ENCODE data around the gene LITAFD.

Gene LITAFD

DNA sequence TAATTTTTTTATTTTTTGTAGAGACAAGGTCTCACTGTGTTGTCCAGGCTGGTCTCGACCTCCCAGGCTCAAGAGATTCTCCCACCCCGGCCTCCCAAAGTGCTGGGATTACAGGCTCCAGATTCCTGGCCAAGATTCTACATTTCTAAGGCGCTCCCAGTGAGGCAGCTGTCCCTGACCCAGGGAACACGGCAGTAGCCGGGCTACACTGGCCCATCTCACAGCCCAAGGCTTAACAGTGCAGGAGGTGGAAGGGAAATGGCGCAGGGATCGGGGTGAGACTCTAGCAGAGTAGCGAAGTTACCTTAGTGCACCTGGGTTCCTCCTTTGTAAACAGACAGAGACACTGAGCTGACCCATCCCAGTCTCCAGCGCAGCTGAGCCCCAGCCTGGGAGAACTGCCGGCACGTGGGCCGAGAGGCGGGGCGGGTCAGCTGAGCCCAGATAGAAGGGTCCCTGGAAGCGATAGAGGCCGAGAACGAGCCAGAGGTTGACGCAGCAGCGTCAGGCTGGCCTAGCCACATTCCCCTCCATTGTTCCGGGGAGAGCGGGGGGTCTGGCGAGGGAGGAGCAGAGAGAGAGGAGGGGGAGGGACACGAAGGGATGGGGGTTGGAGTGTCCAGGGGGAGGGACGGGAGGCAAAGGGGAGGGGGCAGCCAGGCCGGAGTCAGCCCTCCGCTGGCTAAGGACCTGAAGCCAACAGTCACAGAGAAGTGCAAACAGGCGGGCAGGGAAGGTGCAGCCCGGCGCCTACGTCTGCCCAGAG, 15.8 kb upstream of the LITAFD start:
- TF ChIP-seq, protein P1, sequence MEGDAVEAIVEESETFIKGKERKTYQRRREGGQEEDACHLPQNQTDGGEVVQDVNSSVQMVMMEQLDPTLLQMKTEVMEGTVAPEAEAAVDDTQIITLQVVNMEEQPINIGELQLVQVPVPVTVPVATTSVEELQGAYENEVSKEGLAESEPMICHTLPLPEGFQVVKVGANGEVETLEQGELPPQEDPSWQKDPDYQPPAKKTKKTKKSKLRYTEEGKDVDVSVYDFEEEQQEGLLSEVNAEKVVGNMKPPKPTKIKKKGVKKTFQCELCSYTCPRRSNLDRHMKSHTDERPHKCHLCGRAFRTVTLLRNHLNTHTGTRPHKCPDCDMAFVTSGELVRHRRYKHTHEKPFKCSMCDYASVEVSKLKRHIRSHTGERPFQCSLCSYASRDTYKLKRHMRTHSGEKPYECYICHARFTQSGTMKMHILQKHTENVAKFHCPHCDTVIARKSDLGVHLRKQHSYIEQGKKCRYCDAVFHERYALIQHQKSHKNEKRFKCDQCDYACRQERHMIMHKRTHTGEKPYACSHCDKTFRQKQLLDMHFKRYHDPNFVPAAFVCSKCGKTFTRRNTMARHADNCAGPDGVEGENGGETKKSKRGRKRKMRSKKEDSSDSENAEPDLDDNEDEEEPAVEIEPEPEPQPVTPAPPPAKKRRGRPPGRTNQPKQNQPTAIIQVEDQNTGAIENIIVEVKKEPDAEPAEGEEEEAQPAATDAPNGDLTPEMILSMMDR (IDR thresholded peaks at IDR 0.05; ENCODE audit: unreplicated experiment in 3 of 3): no peak
- Mint-ChIP-seq H3K27me3 (ENCODE audit: low read depth) (no peaks in the 10 kb centered on the region), H3K9me3 (no peaks in the 10 kb centered on the region), H3K4me1 (peaks cover 56% of the 10 kb centered on the region), H3K36me3 (ENCODE audit: low read depth) (no peaks in the 10 kb centered on the region), H3K4me3 (peak overlapping the region; percentile 89 to 99 (median 95)), H3K27ac (peak overlapping the region; percentile 77 to 94 (median 90))

DNA sequence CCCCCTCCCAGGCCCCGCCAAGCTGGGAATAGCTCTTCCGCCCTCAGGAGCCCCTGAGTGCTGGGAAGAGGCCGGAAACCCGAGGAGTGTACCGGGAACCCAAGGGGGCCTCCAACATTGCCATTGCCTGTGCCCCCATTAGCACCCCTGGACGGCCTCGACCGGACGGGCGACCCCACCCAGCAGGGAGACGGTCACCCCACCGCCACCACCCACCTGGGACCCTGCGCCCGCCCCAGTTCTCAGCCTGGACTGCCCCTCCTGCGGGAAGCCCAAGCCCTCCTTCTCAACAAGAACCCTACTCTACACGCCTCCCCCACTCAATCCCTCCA, 15.3 kb upstream of the LITAFD start:
- Mint-ChIP-seq H3K9me3 (no peaks in the 10 kb centered on the region), H3K4me1 (peaks cover 56% of the 10 kb centered on the region), H3K27me3 (ENCODE audit: low read depth) (no peaks in the 10 kb centered on the region), H3K4me3 (peak overlapping the region; percentile 89 to 99 (median 95)), H3K27ac (peak overlapping the region; percentile 84 to 90 (median 87)), H3K36me3 (ENCODE audit: low read depth) (no peaks in the 10 kb centered on the region)
- TF ChIP-seq, protein P1 (IDR thresholded peaks at IDR 0.05; ENCODE audit: unreplicated experiment in 3 of 3): no peak

DNA sequence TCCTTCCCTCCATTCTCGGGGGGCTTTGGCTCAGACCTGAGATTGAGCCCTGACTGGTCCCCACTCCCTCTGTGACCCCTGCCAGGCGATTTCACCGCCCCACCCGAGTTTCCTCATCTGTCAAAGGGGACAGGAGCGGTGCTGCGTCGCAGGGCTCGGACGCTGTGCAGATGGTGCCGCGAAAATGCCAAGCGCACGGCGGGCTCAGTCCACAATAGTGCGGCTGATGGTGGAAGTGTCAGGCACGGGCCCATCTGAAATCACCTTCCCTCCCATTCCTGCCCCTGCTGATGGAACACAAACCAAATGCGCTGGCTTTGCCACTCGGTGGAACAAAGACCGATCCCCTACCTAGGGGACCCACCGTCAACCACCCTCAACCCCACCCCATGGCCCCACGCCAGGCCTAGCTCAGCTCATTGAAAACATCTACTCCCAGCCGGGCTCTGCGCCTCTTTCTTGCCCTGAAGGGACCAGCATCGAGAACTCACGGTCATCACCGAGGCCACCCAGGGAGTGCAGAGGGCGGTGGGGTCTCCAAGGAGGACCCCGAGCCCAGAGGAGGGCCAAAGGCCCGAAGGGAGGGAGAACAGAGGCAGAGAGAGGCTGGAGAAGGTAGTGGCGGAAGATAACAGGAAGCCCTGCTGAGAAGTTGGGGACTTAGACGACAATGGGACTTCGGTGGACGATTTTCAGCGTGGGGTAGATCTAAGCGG, 14.8 kb upstream of the LITAFD start:
- TF ChIP-seq, protein P1 (IDR thresholded peaks at IDR 0.05; ENCODE audit: unreplicated experiment in 3 of 3): no peak
- Mint-ChIP-seq H3K27ac (peak overlapping the region; percentile 84 to 90 (median 87)), H3K4me3 (peak overlapping the region; percentile 89 to 99 (median 95)), H3K36me3 (ENCODE audit: low read depth) (no peaks in the 10 kb centered on the region), H3K27me3 (ENCODE audit: low read depth) (no peaks in the 10 kb centered on the region), H3K9me3 (no peaks in the 10 kb centered on the region), H3K4me1 (peaks cover 52% of the 10 kb centered on the region)

DNA sequence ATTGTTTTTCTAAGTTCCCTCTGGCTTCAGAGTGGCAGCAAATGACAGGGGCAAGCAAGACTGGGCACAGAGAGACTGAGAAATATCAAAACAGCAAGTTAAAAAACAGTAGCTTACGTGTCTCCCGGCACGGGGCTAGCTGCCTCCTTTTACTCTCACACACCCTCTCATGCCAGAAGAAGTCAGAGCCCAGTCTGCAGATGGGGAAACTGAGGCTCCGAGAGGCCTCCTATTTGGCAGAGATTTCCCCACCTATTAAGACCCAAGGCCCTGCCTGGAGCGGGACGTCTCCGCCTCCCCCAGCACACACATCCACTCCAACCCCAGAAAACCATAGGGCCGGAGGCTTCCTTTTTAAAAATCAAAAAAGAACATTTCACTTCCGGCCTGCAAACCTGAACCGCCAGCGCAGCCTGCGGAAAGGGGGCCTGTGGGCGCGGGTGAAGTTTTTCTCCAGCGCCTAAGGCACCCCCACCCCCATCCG, 14.2 kb upstream of the LITAFD start:
- H3K36me3 Mint-ChIP-seq (ENCODE audit: low read depth): no peaks in the 10 kb centered on the region
- H3K4me3 Mint-ChIP-seq: peak overlapping the region; percentile 89 to 99 (median 95)
- peaks cover 50% of the 10 kb centered on the region for H3K4me1 Mint-ChIP-seq
- TF ChIP-seq, protein P1 (IDR thresholded peaks at IDR 0.05; ENCODE audit: unreplicated experiment in 3 of 3): no peak
- H3K27me3 Mint-ChIP-seq (ENCODE audit: low read depth): no peaks in the 10 kb centered on the region
- peak overlapping the region; percentile 84 to 90 (median 87) for H3K27ac Mint-ChIP-seq
- no peaks in the 10 kb centered on the region for H3K9me3 Mint-ChIP-seq

DNA sequence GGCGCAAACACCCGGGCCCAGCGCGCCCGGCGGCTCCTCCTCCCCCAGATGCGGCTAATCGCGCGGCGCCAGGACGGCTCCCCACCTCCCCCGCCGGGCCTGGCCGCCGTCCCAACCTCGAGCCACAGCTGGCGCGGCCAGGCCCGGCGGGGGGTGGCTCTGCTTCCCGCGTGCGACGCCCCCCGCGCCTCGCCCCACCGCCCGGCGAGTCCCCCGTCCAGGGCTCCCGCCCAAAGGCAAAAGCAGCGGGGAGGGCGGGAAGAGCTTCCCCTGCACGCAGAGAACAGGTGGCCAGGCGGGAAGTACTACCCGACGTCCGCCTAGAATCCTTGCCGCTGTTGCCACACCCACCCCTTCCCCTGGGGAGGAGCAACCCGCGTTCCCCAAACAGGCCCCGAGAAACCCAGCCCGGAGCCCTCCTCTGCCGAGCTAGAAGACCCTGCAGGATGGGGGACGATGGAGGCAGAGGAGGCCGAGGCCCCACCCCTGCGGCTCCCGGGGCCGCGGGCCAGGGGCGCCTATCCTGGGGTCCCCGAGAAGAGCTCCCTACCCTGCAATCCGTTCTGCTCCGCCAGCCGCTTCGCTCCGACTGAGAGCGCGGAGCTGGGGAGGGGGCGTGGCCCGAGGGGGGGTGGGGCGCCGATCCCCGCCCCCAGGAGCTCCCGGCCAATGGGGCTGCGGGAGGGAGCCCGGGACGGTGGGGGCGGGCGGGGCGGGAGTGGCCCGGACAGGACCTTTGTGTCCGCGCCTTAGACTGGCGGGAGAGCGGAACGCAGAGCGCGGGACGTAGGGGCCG, 13.5 kb upstream of the LITAFD start, which contains the start of gene CARHSP1:
Gene CARHSP1 (minus strand): TSS at position 591 of the 796 bp plus-strand sequence. CDS start 9,678 bp downstream, outside the sequence.
- Mint-ChIP-seq H3K9me3 (no peaks in the 10 kb centered on the region), H3K36me3 (ENCODE audit: low read depth) (no peaks in the 10 kb centered on the region), H3K27ac (peak within 1 kb of the TSS; percentile 84 to 90 (median 87)), H3K4me3 (peak within 1 kb of the TSS; percentile 89 to 99 (median 95)), H3K27me3 (ENCODE audit: low read depth) (no peaks in the 10 kb centered on the region), H3K4me1 (peaks cover 50% of the 10 kb centered on the region)
- TF ChIP-seq, protein P1 (IDR thresholded peaks at IDR 0.05; ENCODE audit: unreplicated experiment in 3 of 3): no peak

Data from nephron (organoid).